Activated CD4-positive, alpha-beta T cell treated with anti-CD3 and anti-CD28 coated beads, Interleukin-2, amount 50 U/mL, for 4 hours (primary cell): ENCODE results near the gene MEGF11.

Source experiments
- DNase-seq, 2 experiments: peaks; one replicate each; pipeline ENCODE4 v3.0.0-alpha.2; 2020

MEGF11 gene

GRCh38 chr15:66078929-66079275 lies 174.6 kb downstream of the MEGF11 start:
- no peak for DNase-seq

DNA sequence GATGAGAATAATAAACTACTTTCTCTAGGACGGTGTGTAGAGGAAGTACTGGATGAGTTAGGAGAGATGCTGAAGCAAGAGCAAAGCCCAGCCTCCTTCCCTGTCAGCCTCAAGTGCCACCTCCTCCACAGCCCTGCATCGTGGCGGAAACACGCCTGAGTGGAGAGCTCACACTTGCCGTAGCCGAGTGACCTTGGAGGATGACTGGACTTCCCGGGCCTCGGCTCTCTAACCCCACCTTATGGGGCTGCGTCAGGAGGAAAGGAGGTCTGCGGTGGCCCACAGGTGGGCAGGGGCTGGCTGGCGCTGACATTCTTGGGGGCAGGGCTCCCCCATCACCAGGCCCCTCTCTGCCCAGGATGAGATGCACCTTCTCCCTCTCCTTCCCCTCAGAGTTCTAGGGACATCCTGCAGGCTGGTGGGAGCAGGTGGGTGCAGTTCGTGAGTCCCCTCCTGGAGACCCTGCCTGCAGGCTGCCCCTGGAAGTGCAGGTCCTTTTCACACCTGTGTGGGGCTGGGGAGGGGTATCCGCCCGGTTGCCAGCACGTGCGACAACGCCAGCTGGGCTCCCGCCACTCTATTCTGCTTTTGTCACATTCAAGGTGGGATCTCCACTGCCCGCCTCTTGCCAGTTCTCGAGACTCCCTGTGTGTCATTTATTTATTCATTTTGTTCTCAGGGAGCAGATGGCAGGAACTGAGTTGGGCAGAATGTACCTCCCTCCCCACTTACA lies 175.2 kb downstream of the MEGF11 start:
- DNase-seq, result no peak

- no peak for DNase-seq
Observed at GRCh38 chr15:66077320-66077663, 176.3 kb downstream of the MEGF11 start.

DNA sequence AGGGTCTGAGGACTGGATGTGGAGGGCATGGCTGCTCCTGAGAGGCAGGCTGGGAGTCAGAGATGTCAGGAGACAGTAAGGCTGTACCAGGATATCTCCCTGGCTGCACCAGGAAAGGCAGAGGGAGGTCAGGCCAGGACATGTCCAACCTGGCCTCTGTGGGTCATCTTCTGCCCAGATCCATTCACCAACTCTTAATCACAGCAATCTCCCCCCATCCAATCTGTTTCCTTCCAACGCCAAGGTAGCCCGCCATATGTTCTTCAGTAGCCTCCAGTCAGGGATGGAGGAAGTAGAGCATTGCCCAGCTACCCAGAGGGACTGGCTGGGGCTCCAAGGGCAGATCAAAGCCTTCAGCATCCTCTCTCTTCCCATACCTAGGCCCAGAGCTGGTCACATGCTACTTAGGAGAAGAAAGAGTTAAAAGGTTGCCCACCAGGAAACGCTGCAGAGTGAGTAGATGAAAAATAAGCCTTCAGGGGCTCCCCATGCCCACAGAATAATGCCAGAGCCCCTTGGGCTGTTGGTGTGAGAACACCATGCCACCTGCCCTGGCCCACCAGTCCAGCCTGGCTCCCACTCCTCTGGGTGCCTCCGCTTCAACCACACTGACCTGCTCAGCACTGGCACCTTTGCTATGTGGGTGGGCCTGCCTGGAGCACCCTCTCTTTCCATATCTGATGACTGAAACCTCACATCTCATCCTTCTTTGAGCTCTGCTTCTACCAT lies 176.8 kb downstream of the MEGF11 start:
- DNase-seq, result no peak

- DNase-seq, result no peak
Observed at GRCh38 chr15:66075947-66076346, 177.6 kb downstream of the MEGF11 start.

GRCh38 chr15:66072616-66073361 lies 180.8 kb downstream of the MEGF11 start:
- no peak for DNase-seq

DNA sequence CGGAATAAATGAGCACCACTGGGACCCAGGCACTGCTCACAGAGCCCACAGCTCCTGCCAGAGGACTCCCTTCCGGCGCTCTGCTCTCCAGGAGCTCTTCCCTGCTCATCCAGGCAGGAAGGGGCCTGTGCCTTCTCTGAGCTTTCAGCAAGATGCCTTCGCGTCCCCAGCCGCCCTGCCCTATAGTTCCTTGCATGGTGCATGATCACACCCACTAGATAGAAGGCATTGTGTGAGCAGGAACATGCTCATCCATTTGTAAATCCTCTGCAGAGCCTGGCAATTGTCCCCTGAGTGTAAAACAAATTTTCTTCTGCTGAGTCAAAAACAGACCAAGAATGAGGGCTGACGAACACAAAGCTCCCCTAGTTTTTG lies 181.6 kb downstream of the MEGF11 start:
- DNase-seq, result no peak

DNA sequence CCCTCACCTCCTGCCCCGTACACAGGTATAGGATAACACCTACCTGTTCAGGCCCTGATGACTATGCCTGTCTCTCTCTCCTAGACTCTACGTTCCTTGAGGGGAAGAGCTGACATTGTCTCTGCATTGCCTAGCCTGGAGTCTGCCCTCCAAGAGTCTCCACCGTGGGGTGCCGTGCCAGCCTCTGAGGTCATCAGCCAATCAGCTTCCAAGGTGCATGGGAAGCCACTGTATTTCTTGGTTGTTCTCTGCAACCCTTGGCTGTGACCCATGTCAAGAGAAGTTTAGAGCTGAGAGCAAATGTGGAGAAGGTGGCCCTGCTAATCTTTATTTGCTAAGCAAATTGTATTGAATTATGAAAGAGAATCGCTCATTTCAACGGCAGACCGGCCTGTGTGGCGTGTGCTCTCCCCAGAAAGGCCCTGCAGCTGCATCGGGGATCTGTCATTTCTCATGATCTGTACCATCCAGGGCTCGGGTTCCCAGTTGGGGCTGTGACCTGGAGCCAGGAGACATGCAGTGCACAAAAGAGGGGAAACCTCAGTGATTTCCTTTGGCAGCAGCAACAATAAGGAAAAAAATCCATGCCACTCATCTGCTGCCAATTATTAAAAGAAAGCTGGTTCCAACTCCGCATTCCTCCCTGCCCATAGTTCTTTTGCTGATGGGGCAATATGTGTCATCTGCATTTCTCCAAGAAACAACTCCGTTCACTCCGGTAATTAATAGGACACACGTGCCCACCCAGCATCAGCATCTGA lies 182.2 kb downstream of the MEGF11 start:
- DNase-seq, result no peak

- no peak for DNase-seq
Observed at GRCh38 chr15:66070220-66070934, 183.2 kb downstream of the MEGF11 start.

DNA sequence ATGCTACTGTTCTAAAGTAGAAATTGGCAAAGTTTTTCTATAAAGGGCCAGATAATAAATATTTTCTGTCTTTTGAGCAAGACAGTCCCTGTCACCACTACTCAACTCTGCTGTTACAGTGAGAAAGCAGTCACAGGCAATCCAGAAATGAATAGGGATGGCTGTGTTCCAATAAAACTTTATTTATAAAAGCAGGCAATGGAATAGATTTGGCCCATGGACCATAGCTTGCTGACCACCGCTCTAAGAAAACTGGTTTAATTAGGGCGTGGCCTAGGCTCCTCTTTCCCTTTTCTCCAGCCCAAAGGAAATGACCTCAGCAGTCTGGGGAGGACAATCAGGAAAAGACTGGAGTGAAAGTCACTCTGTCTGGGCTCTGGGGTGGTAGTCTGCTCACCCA lies 183.8 kb downstream of the MEGF11 start:
- no peak for DNase-seq

GRCh38 chr15:66068801-66069200 lies 184.7 kb downstream of the MEGF11 start:
- DNase-seq, result no peak

DNA sequence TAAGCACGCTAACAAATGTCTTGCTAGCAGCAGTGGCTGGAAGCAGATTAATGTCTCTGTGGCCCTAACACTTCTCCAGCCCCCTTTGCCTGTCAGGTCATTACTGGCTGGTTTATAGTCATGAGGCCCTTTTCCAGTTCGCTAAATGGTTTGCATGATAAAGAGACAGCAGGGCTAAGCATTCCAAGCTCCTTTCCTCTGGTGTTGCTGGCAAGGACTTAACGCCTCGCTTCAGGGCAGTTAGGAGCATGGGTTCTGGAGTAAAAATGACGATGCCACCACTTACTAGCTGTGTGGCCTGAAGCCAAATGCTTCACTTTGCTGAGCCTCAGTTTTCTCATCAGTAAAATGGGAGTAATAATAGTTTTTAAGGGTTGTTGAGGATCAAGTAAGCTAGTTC lies 185.9 kb downstream of the MEGF11 start:
- DNase-seq, result no peak

- no peak for DNase-seq
Observed at GRCh38 chr15:66066481-66066880, 187.1 kb downstream of the MEGF11 start.

DNA sequence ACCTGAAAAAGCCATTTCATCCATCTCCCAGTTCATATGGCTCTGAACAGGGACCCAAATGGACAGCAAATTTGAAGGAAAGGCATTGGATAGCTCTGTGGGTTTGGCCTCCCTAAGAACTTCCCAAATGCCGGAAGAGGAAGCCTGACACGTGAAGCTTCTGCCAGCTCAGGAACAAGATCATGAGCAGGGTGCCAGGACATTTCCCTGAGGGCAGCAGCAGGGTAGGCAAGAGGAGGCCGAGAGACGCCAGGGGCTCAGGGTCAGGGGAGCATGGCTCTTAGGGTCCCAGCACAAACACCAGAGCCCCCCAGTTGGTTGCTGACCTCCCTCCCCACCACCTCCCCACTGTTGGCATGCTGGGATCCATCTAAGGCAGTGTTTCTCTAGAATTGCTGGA lies 187.5 kb downstream of the MEGF11 start:
- DNase-seq, result no peak

GRCh38 chr15:66065325-66065724 lies 188.2 kb downstream of the MEGF11 start:
- DNase-seq, result no peak

GRCh38 chr15:66063147-66063546 lies 190.4 kb downstream of the MEGF11 start:
- no peak for DNase-seq

GRCh38 chr15:66057089-66057488 lies 196.5 kb downstream of the MEGF11 start:
- no peak for DNase-seq

- no peak for DNase-seq
Observed at GRCh38 chr15:66053991-66054390, 199.6 kb downstream of the MEGF11 start.

GRCh38 chr15:66051833-66052232 lies 201.7 kb downstream of the MEGF11 start:
- DNase-seq, result no peak

- DNase-seq, result no peak
Observed at GRCh38 chr15:66050264-66050663, 203.3 kb downstream of the MEGF11 start.

DNA sequence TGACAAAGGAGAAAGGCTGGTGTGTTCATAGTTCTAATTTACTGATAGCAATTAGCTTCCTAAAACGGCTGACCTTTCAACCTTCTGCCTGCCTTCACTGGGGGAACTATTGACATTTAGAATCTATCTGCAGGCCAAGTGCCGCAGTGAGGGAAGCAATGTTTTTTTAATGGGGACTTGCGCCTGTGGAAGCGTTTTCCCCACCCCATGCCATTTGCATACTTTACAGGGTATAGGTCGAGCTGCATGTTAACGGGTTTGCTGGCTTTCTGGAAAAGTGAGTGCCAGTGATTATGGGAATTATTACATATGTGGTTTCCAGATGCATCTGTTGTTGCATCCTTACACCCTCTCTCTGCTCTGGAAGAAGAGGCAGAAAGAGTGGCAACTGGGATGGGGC lies 204.2 kb downstream of the MEGF11 start:
- DNase-seq, result no peak

GRCh38 chr15:66047321-66048024 lies 206.1 kb downstream of the MEGF11 start:
- no peak for DNase-seq
